Neutrophil (primary cell): ENCODE results near the gene CAMTA1.

Experiments used
- H3K27ac ChIP-seq: fragments of 200-600 bp; sonication (generic); 2 replicates; pipeline ENCODE4 v1.5.1; 2016; ENCODE audit warnings: mild to moderate bottlenecking, moderate library complexity
- H3K27me3 ChIP-seq: fragments of 200-600 bp; sonication (generic); 2 replicates; pipeline ENCODE4 v1.6.0; 2016; ENCODE audit warnings: mild to moderate bottlenecking
- H3K36me3 ChIP-seq: fragments of 200-600 bp; sonication (generic); 2 replicates; pipeline ENCODE4 v1.5.1; 2017
- H3K4me1 ChIP-seq, 2 experiments: fragments of 200-600 bp in 1 of 2; sonication (generic) in 1 of 2; 1 replicate in 1 of 2; 2 replicates in 1 of 2; pipeline versions ENCODE4 v1.5.1 to v1.6.1; 2013 to 2016; ENCODE audit warnings: low read depth in 1 of 2, low read length in 1 of 2, mild to moderate bottlenecking in 1 of 2, moderate library complexity in 1 of 2; ENCODE audit not compliant: control insufficient read depth in 1 of 2, insufficient read depth in 1 of 2
- H3K4me3 ChIP-seq, 2 experiments: fragments of 200-600 bp in 1 of 2; sonication (generic) in 1 of 2; 1 replicate in 1 of 2; 2 replicates in 1 of 2; pipeline ENCODE4 v1.5.1; 2013 to 2016; ENCODE audit warnings: low read depth in 1 of 2, low read length in 1 of 2, mild to moderate bottlenecking in 1 of 2, moderate library complexity in 1 of 2
- H3K9me3 ChIP-seq: fragments of 200-600 bp; sonication (generic); 2 replicates; pipeline ENCODE4 v1.5.1; 2016
- CTCF ChIP-seq: fragments of 200-600 bp; sonication (generic); IDR thresholded peaks from 2 replicates; pipeline ENCODE4 v1.5.1; 2016; ENCODE audit warnings: antibody characterized with exemption

The CAMTA1 gene

GRCh38 chr1:7650801-7651200 lies 865.5 kb downstream of the CAMTA1 start:
- Histone ChIP-seq H3K9me3 (no peaks in the 10 kb centered on the region), H3K27me3 (peaks cover 14% of the 10 kb centered on the region), H3K4me1 (peaks cover 9 to 10% of the 10 kb centered on the region in 2 experiments), H3K27ac (no peak overlapping the region), H3K4me3 (no peak overlapping the region), H3K36me3 (no peaks in the 10 kb centered on the region)
- no peak for TF ChIP-seq CTCF

- Histone ChIP-seq H3K27me3 (peaks cover 14% of the 10 kb centered on the region), H3K36me3 (no peaks in the 10 kb centered on the region), H3K4me3 (no peak overlapping the region), H3K4me1 (peaks cover 9 to 10% of the 10 kb centered on the region in 2 experiments), H3K27ac (no peak overlapping the region), H3K9me3 (no peaks in the 10 kb centered on the region)
- TF ChIP-seq CTCF = no peak
Observed at GRCh38 chr1:7651203-7651602, 865.9 kb downstream of the CAMTA1 start.

- Histone ChIP-seq H3K27ac (no peak overlapping the region), H3K4me1 (peaks cover 9 to 10% of the 10 kb centered on the region in 2 experiments), H3K9me3 (no peaks in the 10 kb centered on the region), H3K27me3 (peaks cover 14% of the 10 kb centered on the region), H3K36me3 (no peaks in the 10 kb centered on the region), H3K4me3 (no peak overlapping the region)
- TF ChIP-seq CTCF = no peak
Observed at GRCh38 chr1:7652061-7652460, 866.8 kb downstream of the CAMTA1 start.

DNA sequence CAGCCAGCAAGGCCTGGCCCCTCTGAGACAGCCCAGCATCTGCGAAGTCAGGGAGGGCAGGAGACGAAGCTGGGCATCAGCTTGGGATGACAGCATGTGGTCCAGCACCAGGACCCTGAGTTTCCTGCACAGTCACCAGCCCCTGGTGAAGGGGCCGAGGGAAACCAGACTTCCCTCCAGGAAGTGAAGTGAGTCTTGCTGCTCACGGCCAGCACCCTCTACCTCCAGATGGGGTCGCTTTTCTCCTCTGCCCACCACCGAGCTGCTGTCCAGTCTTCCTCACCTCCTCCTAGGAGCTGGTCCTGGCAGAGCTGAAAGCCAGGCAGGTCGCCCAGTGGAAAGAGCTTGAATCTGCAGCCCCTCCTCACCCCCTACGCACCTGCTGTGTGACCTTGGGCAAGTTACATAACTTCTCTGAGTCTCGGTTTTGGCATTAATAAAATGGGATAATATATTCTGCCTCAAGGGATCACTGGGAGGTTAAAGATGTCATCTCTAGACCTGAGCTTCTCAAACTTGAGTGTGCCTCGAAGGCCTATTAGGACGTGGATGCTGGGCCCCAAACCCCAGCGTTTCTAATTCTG lies 867.4 kb downstream of the CAMTA1 start:
- Histone ChIP-seq H3K9me3 (no peaks in the 10 kb centered on the region), H3K27me3 (peaks cover 14% of the 10 kb centered on the region), H3K4me1 (peaks cover 9 to 10% of the 10 kb centered on the region in 2 experiments), H3K36me3 (no peaks in the 10 kb centered on the region), H3K4me3 (no peak overlapping the region), H3K27ac (no peak overlapping the region)
- TF ChIP-seq CTCF = no peak

DNA sequence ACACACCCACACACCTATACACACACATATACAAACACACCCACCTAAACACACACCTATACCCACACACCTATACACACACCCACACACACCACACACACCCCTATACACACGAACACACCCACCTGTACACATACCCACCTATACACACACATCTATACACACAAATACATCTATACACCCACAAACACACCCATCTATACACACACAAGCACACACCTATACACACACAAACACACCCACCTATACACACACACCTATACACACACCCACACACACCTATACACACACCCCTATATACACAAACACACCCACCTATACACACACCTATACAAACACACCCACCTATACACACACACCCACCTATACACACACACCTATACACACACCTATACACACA lies 869.5 kb downstream of the CAMTA1 start:
- Histone ChIP-seq H3K4me1 (no peaks in the 10 kb centered on the region), H3K36me3 (no peaks in the 10 kb centered on the region), H3K27me3 (peaks cover 8% of the 10 kb centered on the region), H3K9me3 (no peaks in the 10 kb centered on the region), H3K27ac (no peak overlapping the region), H3K4me3 (no peak overlapping the region)
- TF ChIP-seq CTCF = no peak
